ENCODE measurements around the gene HEATR9. TPM values are rescaled to one million over a fixed set of nuclear protein-coding genes. Genes with fewer than 3 reads are reported as not detected.

HEATR9 gene
- total RNA-seq: not detected in 2 replicates

GRCh38 chr17:35868737-35869136 lies at the start of gene HEATR9:
HEATR9 (minus strand) TSS chr17:35868891; CDS start chr17:35868742, 149 bp downstream.

GRCh38 chr17:35879773-35880654 lies 11.3 kb upstream of the HEATR9 start, which contains the start of gene CCL5:
CCL5 (minus strand) TSS chr17:35880360.

GRCh38 chr17:35808962-35809854 lies 59.5 kb downstream of the HEATR9 start, which contains the start of gene TAF15:
TAF15 (plus strand) TSS chr17:35809484; CDS start chr17:35809570, 86 bp downstream.

Other genes with a start within 250 kb of the HEATR9 start
- 1.7 and 7.3 TPM in 2 replicates for gene RASL10B, start 137.3 kb downstream of the HEATR9 start, total RNA-seq
- under 0.01 and 0.09 TPM in 2 replicates for gene GAS2L2, start 115.7 kb downstream of the HEATR9 start, total RNA-seq
- gene C17orf50, start 108.0 kb downstream of the HEATR9 start, total RNA-seq: not detected in 2 replicates
- 1.0 and 2.6 TPM in 2 replicates for gene MMP28, start 73.2 kb downstream of the HEATR9 start, total RNA-seq
- gene TAF15, start 59.4 kb downstream of the HEATR9 start, total RNA-seq: 49.5 and 55.0 TPM in 2 replicates
- gene CCL5, start 11.5 kb upstream of the HEATR9 start, total RNA-seq: not detected in 2 replicates
- gene RDM1, start 61.9 kb upstream of the HEATR9 start, total RNA-seq: 0.09 and 0.28 TPM in 2 replicates
- not detected in 2 replicates for gene LYZL6, start 74.8 kb upstream of the HEATR9 start, total RNA-seq
- gene CCL16, start 112.6 kb upstream of the HEATR9 start, total RNA-seq: not detected in 2 replicates
- not detected in 2 replicates for gene CCL14, start 117.8 kb upstream of the HEATR9 start, total RNA-seq
- gene CCL15, start 132.7 kb upstream of the HEATR9 start, total RNA-seq: not detected in 2 replicates
- not detected in 2 replicates for gene CCL23, start 149.1 kb upstream of the HEATR9 start, total RNA-seq
- gene CCL18, start 195.4 kb upstream of the HEATR9 start, total RNA-seq: not detected in 2 replicates
- gene CCL3, start 221.3 kb upstream of the HEATR9 start, total RNA-seq: not detected in 2 replicates
- not detected in 2 replicates for gene CCL4, start 234.9 kb upstream of the HEATR9 start, total RNA-seq